Measurements from ENCODE around the gene ZFP36L2.

GRCh38 chr2:43238176-43238575 lies 11.8 kb upstream of the ZFP36L2 start:
- TF ChIP-seq CTCF (IDR thresholded peaks at IDR 0.05) (no peak), POLR2A (IDR thresholded peaks at IDR 0.05) (no peak), POLR2AphosphoS5 (IDR thresholded peaks at IDR 0.05; ENCODE audit: insufficient read depth in 1 of 2, low read depth in 1 of 2) (no peak)

All from vagina (tissue), 2 donors.